A673 (cell line): ENCODE results near the gene TMEM150C.

Source experiments
- EZH2 ChIP-seq: fragments of 200-600 bp; sonication (generic); IDR thresholded peaks from 2 replicates; pipeline ENCODE4 v1.6.1; 2017; ENCODE audit warnings: borderline replicate concordance, low read depth, mild to moderate bottlenecking, mixed read lengths, antibody characterized with exemption, low read length; ENCODE audit not compliant: poor library complexity, severe bottlenecking
- TF ChIP-seq, protein P1 (sequence below): fragments of 300-800, 200-600 bp; sonication (generic); conservative IDR thresholded peaks from 2 replicates; pipeline ENCODE4 v1.5.1; 2017; ENCODE audit warnings: low read depth, mild to moderate bottlenecking, antibody characterized with exemption, low read length, moderate library complexity, mixed read lengths

DNA sequence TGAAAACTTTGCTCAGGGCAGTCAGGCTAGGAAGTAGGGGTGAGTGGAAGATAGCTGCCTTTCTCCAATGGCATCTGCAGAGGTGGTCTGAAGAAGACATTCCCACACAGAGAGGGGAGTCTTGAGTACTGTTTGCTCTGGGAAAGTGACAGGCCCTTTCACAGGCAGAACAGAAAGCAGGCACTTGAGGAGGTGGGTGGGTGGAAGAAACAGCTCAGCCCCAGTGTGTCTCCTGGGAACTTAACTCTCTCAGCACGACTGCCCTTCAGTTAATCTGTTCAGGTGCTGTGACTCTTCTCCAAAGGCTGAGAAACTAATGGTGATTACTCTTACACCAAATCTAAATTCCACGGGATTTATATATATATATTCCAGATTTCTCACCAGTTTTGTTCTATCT, 103.1 kb downstream of the TMEM150C start:
- TF ChIP-seq, protein P1, sequence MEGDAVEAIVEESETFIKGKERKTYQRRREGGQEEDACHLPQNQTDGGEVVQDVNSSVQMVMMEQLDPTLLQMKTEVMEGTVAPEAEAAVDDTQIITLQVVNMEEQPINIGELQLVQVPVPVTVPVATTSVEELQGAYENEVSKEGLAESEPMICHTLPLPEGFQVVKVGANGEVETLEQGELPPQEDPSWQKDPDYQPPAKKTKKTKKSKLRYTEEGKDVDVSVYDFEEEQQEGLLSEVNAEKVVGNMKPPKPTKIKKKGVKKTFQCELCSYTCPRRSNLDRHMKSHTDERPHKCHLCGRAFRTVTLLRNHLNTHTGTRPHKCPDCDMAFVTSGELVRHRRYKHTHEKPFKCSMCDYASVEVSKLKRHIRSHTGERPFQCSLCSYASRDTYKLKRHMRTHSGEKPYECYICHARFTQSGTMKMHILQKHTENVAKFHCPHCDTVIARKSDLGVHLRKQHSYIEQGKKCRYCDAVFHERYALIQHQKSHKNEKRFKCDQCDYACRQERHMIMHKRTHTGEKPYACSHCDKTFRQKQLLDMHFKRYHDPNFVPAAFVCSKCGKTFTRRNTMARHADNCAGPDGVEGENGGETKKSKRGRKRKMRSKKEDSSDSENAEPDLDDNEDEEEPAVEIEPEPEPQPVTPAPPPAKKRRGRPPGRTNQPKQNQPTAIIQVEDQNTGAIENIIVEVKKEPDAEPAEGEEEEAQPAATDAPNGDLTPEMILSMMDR: no peak
- TF ChIP-seq EZH2: no peak
